ENCODE data around the gene SMURF2.

- TF ChIP-seq CTCF (conservative IDR thresholded peaks at IDR 0.05) = no peak
- TF ChIP-seq ZFX (IDR thresholded peaks at IDR 0.05) = no peak
Observed at GRCh38 chr17:64555281-64555680, 106.8 kb downstream of the SMURF2 start.

Data from C4-2B (cell line).